Stimulated activated CD8-positive, alpha-beta memory T cell treated with anti-CD3 and anti-CD28 coated beads, Interleukin-15, amount 100 ng/mL, for 24 hours (primary cell): ENCODE data around the gene KIF6.

Experiments
- DNase-seq: peaks from one replicate; pipeline ENCODE4 v3.0.0-alpha.2; 2020; ENCODE audit warnings: low read depth

KIF6 gene

DNA sequence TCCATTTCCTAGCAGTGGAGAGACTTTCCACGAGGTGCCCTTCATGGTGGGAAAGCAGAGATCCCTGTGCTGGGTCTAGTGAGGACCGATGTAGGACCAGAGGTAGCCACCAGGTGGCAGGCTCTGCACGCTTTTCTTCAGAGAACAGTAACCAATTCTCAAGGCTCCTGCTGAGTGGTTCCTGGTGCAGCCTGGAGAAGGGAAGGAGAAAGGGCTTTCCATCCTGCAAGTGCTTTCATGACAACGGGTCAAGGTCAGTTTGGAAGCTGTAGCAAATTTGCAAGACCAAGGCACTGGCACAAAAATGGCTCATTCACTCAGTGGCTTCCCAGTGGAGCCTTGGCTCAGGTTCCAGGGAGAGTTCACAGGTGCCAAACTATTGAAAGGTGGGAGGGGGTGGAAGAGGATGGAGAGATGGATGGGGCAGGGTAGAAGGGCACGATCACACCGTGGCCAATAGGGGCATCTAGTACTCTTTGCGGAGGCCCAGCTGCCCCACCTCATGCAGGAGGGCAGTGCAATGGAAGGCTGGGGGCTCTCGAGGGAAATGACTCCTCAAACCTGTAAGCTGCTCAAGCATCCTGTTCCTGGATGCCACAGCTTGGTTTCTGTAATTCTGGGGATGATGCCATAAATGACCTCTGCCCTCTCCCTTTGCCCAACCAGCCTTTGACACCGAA, 377.2 kb downstream of the KIF6 start:
- peak; percentile 24 for DNase-seq

DNA sequence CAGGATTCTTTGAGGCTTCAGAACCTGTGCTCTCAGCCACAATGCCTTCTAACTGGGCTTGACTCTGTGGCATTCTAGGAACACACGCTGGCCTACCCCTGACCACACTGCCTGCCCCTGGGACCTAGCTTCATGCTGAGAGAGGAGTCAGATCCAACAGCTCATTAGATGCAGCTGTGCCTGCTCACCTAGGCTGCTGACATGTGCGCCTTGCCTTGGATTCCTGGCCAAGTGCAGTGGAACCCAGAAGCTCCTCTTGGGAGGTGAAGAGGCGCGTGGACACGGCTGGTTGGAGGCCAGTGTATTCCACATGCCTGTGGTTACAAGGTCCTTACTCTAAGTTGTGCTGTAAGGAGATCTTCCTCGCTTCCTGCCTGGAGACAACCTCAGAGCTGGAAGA, 378.0 kb downstream of the KIF6 start:
- no peak for DNase-seq

DNA sequence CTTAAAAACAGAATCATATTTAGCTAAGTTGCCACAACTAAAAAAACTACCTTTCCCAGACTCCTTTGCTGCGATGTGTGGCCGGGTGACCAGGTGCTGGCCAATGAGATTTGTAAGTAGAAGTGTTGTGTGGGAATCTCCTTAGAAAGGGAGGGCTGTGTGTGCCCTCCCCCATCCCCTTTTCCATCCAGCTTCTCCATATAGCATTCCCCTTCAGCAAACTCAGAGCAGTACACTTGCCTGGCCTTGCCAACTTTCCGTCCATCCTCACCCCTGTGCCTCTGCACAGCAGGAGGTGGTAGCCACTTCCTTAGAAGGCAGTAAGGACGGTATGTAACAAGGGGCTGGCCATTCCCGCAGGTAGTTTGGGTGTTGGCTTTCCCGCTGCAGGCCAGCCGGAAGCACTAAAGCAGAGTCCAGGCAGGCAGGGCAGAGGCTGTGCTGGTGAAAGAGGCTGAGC, 380.4 kb downstream of the KIF6 start:
- DNase-seq: no peak

DNA sequence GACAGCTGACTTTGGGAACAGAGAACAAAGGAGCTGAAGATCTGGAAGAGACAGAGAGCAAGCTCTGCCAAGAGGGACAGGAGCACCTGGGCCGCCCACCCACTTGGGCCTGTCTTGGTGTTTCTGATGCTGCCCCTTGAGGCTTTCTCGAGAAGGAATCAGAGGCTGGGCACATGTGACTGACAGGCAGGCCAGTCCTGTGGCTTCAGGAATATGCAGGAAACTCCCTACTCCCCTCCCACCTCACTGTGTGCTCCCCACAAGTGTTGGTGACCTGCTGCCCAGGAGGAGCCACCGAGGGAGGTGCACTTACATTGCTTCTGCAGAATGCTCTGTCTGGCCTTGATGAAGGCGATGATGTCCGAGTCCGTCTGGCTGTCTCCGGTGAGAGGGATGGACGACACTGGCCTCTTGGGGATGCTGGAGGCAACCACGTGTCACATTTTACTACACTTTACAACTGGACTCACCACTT, 381.8 kb downstream of the KIF6 start:
- no peak for DNase-seq

DNA sequence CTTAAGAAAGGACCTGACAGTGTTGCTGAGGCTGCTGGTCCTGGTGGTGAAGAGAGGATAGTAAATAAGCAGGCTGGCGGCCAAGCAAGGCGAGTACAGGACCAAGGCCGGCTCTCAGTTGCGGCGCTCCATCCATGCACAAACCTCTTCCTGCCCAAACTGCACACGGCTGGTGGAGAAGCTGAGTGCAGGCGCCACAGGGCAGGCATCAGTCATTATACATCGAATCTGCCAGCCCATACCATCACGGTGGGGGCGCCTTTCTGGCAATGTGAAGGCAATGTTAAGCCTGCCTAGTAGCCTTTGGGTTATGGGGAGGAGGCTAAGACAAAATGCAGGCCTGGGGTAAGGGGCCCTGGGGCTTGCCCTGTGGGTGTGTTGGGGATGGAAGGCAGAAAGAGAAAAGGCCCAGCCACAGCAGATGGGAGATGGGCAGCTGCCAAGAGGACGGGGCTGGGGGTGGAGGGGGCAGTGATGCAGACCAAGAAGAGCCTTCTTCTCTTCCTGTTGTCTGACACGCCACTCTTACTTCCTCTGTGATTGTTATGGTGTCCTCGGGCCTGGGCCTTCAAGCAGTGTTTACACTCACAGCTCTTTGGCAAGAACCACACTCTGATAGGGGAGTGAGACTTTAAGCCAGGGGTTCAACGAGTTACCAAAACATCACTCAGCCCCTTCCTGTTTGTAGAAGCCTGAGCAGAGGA, 382.4 kb downstream of the KIF6 start:
- DNase-seq: no peak

DNA sequence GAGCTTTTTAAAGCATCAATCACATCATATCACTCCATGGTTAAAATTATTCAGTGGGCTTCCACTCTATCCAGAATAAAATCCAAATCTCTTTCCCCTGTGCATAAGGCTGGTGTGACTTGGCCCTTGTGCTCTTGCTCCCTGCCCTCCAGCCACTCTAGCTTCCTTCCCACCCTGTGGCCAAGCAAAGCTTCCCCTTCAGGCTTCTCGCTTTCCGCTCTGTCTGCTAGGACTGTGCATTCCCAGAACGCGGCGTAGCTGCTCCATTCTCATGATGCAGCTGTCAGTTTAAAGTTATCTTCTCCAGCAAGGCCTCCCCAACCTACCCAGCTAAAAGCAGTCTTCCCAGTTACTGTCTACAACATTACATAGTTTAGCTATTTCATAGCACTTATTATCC, 383.3 kb downstream of the KIF6 start:
- no peak for DNase-seq

DNA sequence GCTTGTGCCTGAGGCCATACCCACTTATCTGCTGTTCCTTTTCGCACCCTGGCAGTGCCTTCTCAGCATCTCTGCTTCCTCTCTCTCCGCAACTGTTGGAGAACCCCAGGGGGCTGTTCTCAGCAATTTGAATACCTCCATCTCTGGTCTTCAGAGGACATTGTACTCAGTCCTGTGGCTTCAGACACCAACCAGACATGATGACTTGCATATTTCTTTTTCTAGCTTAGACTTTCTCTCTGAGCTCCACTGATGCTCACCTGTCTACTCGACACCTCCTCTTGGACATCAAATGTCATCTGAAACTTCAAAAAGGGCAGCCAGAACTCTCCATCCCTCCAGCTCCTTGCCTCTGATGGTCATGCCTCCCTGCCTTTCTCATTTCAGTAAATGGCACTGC, 383.9 kb downstream of the KIF6 start:
- DNase-seq: no peak

DNA sequence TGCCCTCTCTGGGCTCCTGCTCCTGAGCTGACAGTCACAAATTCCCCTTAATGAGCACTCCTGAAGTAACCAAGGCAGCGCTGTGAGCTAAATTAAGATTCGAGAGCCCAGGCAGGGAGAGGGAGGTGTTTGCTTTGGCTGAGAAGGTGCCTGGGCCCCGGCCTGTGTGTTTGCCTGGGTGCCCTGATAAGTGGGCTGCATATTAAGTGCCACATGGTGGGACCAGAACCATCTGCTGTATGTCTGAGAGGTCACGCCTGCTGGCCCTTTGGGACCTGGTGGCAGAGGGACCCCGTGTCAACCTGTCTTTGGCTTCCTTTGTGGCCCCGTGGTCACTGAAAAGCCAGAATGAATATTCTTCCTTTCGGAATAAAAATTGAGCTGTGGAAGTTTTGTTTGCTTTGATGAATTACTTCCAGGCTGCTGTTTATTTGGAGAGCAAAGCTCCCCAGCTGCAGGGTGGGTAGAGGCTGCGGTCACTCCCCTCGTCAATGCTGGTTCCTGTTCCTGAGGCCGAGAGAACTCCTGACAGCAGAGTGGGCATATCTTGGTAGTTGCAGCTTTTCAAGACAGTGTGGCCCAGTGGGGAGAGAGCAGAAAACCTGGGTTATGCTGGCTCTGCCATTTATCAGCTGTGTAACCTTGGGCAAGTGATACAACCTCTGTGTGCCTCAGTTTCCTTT, 385.2 kb downstream of the KIF6 start:
- no peak for DNase-seq

DNA sequence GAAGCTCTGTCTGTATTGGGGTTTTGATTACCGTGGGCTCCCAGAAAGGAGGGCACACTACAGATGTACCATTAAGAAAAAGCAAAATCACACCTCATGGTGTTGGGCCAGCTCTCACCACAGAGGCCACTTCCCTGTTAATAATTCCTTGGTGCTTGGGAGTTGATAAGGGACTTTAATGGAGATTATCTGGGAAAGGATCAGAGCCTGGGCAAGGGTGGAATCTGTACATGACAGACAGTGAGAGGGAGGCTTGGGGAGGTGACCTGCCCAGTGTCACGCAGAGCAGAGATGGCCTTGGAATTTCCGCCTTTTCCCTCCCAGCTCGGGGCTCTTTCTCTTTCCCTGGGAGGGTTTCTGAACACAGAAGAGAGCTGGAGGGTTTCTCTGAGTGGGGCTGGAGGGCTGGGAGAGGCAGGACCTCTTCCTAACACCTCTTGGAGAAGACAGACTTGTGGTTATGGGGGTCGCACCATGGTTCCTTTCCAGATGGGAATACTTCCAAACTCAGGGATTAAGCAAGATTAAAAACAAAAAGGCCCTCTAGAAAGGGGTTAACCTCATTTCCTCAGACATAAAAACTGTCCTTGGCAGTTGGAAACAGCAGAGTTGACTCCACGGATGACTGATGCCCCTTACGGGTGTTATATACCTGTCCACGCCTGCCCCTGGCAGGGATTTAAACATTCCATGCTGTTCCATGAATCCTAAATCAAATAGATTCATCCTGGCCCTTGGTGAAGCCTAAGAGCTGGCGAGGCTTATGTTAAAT, 385.9 kb downstream of the KIF6 start:
- no peak for DNase-seq

DNA sequence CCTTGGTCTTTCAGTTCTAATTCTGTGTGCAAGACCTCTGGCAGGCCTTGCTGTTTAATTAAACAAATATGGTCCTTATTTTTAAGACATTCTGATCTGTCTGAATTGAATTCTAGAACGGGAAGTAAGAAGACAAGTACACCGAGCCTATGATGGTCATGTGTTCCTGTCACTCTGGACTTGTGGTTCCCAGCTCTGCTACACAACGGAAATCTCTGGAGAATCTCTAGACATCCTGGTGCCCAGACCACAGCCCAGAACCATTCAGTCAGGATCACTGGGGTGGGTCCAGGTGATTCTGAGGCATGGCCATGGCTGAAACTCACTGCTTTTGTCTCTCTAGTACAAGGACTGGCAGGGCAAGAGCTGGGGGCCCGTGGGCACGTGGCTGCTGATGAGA, 386.8 kb downstream of the KIF6 start:
- DNase-seq: no peak

DNA sequence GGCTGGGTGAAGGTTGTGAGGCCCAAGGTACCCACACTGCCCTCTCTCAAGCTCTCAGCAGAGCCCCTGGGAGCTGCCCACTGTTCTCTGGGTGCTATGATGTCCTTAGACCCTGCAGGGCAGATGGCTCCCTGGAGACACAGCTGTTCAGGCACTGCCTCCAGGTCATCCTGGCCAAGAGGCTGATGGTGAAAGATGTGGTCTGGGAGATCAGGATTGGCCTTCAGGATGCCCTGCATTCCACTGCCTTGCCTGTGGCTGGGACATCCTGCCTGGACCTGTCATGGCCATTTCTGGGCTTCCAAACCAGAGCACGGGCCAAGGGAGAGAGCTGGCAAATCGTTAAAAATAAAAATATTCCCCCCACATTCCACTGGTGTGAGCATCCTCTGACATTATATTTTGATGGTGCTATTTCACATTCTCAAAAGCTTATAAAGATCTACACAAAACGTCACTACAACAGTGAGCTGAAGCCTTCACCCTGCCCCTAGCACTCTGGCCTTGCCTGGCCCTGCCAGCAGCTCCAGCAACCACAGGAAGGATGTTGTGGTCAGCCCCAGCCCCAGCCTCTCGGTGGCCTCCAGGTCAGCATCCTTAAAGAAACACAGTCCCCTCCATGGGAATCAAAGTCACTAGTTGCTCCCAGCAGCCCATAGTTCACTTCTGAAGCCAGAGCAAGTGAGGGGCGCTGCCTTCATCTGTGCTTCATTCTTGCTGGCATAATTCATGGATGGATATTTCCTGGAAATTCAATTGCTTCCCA, 389.2 kb downstream of the KIF6 start:
- DNase-seq: no peak

DNA sequence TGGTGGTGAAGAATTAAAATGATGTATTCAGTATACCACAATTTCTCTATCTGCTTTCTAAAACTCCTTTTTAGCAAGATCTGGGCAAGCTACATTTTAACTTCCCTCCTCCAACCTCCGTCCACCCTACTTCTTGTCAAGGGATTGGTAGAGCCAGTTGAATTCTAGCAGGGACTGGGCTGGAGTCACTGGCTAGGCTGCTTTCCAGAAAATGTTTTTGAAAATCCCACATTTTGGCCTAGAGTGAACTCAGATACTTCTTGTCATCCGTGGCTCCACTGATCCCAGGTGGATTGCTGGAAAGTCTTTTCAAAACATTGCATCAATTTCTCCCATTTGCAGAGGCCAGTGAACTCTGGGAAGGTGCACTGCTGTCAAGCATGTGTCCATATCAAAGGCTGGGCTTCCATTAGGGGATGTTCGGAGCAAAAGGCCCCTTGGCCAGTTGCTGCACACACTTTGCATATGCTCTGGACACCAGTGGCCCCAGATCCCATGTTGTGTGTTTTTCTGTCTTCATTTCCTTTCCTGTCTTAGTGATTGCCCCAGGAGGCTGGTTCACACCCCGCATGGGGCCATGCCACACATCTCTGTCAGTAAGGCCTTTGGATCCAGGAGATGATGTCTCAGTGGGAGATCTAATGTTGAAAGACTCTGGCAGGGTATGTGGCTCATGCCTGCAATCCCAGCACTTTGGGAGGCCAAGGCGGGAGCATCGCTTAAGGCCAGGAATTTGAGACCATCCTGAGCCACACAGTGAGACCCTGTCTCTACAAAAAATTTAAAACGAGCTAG, 391.4 kb downstream of the KIF6 start:
- DNase-seq: no peak

DNA sequence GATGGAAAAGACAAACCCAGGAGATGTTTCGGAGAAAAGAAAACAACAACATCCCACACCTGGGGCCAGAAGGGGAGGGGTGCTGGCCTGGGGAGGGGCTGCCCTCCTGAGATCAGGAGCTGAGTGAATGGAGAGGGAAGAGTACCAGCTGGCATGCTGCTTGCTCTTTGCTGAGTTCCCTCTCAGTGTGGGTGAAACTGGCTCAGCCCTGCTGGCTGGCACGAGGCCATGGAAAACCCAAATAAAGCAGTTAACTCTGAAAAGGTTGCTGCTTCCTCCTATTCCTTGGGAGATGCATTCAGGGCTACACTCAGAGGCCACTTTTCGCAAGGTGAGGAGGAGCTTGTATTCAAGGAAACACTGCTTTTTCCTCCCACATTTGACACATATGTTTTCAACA, 394.7 kb downstream of the KIF6 start:
- no peak for DNase-seq

DNA sequence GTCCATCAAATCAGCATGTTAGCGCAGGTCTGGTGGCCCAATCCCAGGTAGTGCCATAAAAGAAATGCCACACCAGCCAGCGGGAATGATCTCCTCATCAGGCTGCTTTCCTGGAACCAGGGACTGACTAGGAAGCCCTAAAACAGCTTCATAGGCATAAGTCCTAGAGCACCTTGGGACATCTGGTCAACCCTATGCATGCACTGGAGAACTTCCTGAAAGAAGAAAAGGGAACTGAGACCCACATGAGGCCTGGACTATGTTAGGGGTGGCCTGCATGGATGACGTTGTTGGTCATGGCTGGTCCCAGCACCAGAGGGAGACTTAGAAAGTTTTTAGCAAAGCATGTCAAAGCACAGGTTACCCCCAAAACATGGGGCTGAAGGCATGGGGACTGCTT, 395.2 kb downstream of the KIF6 start:
- DNase-seq: no peak

DNA sequence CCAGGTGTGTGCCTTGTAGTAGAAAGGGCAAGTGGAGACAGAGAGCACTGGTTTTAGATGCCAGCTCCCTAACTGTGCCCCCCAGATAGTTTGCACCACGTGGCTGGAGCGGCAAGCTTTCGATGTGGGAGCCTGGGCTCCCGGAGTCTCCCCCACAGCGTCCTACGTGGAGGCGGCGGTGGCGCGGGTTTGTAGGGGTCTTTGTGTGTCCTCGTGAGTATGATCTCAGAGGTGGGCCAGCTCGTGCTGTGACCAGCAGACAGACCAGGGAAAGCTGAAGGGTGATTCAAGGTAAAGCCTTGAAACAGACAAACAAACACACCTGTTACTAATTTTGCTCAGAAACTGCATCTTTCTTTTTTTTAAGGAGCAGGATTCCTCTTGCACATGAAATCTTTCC, 397.1 kb downstream of the KIF6 start:
- DNase-seq: no peak

DNA sequence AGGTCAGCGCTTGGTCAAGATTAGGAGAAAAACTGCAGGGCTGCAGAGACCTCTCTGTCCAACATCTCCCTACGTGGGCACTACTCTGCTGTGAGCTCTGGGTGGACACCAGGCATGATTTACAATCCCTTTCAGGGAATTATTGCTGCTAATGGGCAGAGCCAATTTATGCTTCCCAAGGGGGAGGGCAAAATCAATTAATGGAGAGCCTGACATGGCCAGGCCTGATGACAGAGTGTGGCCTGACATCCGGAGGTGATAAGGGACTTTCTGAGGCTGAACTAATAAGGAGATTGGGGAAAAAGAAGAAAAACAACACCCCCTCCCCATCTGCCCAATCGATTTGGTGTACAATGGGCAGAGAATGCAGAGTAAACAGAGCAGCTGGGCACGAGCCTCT, 397.7 kb downstream of the KIF6 start:
- no peak for DNase-seq

DNA sequence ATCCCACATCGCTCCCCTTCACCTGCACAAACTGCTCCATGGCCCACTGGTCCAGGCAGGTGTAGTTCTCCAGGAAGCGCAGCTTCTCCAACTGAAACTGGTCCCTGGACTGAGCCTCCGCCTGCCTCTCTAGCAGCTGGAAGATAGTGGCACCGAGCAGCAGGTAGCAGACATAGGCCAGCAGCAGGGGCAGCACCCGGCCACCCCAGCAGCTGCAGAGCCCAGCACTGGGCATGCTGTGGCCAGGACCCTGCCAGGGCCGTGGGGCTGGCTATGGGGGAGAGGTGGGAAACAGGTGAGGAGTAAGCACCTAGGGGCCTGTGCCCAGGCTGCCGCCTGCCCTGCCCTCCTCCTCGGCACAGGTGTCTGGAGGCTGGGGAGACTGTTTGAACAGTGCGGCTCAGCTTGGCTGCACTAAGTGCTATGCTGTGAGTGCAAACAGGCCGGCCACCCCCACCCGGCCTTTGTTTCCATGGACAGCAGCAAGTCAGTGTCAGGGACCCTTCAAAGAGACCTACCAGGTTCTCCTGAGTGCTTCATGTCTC, 402.8 kb downstream of the KIF6 start, which contains the start of gene KCNK16:
Gene KCNK16 (minus strand): TSS at position 397 of the 545 bp plus-strand sequence. CDS start 162 bp downstream, at position 235.
- DNase-seq: no peak

DNA sequence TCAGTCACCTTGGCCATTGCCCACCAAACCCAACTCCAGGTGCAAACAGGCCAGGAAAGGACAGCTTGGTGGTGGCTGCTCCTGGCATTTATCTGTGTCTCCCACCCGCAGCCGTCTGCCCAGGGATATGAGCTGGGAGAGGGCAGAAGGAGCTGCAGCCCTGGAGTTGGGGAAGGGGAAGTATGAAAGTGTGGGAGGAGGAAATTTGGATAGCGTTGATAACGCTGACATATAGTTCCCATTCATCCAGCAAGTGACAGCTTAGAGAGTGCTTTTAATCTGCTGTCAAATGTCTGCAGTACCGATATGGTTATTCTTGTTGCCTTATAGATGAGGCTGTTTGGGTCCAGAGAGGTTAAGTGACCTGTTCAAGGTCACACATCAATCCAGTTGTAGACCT, 403.4 kb downstream of the KIF6 start:
- DNase-seq: no peak

DNA sequence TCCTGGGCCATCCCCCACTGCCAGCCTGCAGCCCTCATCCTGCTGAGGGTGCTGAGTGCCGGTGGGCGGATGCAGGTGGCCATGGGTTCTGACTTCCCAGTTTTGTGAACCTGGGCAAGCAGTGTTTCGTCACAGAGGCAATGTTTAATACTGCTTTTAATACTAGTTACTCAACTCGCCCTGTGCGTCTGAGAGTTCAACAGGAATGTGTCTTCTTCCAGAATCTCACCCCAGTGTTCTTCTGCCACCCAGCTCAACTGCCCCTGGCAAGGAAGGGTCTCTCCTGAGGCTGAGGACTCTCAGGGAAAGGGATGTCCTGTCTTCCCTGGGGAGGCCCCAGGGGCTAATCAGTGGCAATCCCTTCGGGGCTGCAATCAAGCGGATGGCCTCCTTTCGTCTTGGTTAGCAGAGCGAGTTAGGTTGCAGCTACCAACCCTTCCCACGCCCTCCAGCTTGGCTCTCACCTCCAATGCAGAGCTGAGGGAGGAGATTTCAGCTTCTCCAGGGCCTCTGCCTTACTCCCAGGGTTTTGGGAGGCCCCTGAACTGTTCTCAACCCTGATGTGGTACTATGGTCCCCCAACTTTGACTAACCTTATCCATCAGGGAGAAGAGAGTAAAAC, 404.7 kb downstream of the KIF6 start:
- no peak for DNase-seq
